K562 (cell line): Measurements from ENCODE around the gene IL23A. TPM values are rescaled to one million over a fixed set of nuclear protein-coding genes. Genes with fewer than 3 reads are reported as not detected.

Experiments used
- CHCHD3 ChIP-seq: fragments of 250-450 bp; sonication (Bioruptor Pico); IDR thresholded peaks from 2 replicates; pipeline ENCODE4 v2.1.2; 2022; ENCODE audit warnings: mild to moderate bottlenecking
- DDX20 ChIP-seq: fragments of 450-650 bp; IDR thresholded peaks from 2 replicates; pipeline ENCODE4 v1.6.1; 2016; ENCODE audit warnings: missing genetic modification characterization, low read depth, mild to moderate bottlenecking, missing compliant biosample characterization, moderate library complexity
- NFIC ChIP-seq: fragments of 450-650 bp; IDR thresholded peaks from 2 replicates; pipeline ENCODE4 v1.6.1; 2017; ENCODE audit warnings: mild to moderate bottlenecking, inconsistent platforms
- POLR2H ChIP-seq: IDR thresholded peaks from 2 replicates; pipeline ENCODE4 v1.6.1; 2016; ENCODE audit warnings: missing genetic modification characterization, low read depth, mild to moderate bottlenecking, control low read depth, missing compliant biosample characterization, moderate library complexity
- TBL1XR1 ChIP-seq, 2 experiments: IDR thresholded peaks; 2 replicates each; pipeline ENCODE4 v1.6.1; 2012; ENCODE audit warnings: improper control_type of control experiment in 2 of 2, low read length in 2 of 2, mild to moderate bottlenecking in 1 of 2
- TEAD4 ChIP-seq, 2 experiments: sonication (generic) in 1 of 2; formaldehyde crosslinking in 1 of 2; IDR thresholded peaks; 2 replicates each; pipeline versions ENCODE4 v1.6.1 to v1.8.0; 2012 to 2022; ENCODE audit warnings: borderline replicate concordance in 1 of 2, inconsistent platforms in 1 of 2, low read length in 1 of 2, mild to moderate bottlenecking in 1 of 2, missing genetic modification reagents in 1 of 2
- ZNF699 ChIP-seq: fragments of 250-450 bp; sonication (Bioruptor Pico); IDR thresholded peaks from 2 replicates; pipeline ENCODE4 v1.8.0; 2021; ENCODE audit warnings: mild to moderate bottlenecking, moderate library complexity; ENCODE audit not compliant: insufficient replicate concordance
- polyA plus RNA-seq, 8 experiments: library from polyadenylated mRNA; depleted of rRNA in 4 of 8; stranded (reverse) in 5 of 8; unstranded in 3 of 8; fragments of >200 nt; fragmentation: Nextera tagmentation in 2 of 8; fragmentation: Illumina TruSeq in 1 of 8; extraction: Ambion mirVana in 2 of 8; extraction: Trizol in 1 of 8; gene quantifications; 2 replicates each; pipeline versions ENCODE4 v1.2.1 to v1.2.3, GENCODE V29; 2011 to 2014; ENCODE audit warnings: inconsistent platforms in 1 of 8, missing spikeins in 1 of 8
- total RNA-seq, 7 experiments: library from RNA; depleted of rRNA in 6 of 7; stranded (reverse); fragments of >200 nt in 6 of 7; fragmentation: Illumina TruSeq in 2 of 7; extraction: Trizol in 2 of 7; gene quantifications; 2 replicates each; pipeline versions ENCODE4 v1.2.1 to v1.2.3, GENCODE V29; 2011 to 2021; ENCODE audit warnings: low replicate concordance in 1 of 7
- TF ChIP-seq, protein P1 (sequence below): sonication (generic); formaldehyde crosslinking; IDR thresholded peaks from 2 replicates; pipeline ENCODE4 v1.8.0; 2022; ENCODE audit warnings: missing genetic modification reagents, mild to moderate bottlenecking, borderline replicate concordance
- TF ChIP-seq, protein P2 (sequence below): fragments of 250-450 bp; sonication (Bioruptor Pico); IDR thresholded peaks from 2 replicates; pipeline ENCODE4 v1.5.0; 2021
- TF ChIP-seq, protein P3 (sequence below): fragments of 250-450 bp; sonication (Bioruptor Pico); IDR thresholded peaks from 2 replicates; pipeline ENCODE4 v1.5.0; 2022; ENCODE audit warnings: mild to moderate bottlenecking
- TF ChIP-seq, protein P4 (sequence below): sonication (generic); formaldehyde crosslinking; IDR thresholded peaks from 2 replicates; pipeline ENCODE4 v1.8.1; 2022; ENCODE audit warnings: missing genetic modification reagents

Gene IL23A
- total and polyA plus RNA-seq, 9 of the 15 experiments (the other 6 are each of a cell fraction or from before 2014, with no cell fraction given): 4.4 to 37.2 (median 9.6) TPM

DNA sequence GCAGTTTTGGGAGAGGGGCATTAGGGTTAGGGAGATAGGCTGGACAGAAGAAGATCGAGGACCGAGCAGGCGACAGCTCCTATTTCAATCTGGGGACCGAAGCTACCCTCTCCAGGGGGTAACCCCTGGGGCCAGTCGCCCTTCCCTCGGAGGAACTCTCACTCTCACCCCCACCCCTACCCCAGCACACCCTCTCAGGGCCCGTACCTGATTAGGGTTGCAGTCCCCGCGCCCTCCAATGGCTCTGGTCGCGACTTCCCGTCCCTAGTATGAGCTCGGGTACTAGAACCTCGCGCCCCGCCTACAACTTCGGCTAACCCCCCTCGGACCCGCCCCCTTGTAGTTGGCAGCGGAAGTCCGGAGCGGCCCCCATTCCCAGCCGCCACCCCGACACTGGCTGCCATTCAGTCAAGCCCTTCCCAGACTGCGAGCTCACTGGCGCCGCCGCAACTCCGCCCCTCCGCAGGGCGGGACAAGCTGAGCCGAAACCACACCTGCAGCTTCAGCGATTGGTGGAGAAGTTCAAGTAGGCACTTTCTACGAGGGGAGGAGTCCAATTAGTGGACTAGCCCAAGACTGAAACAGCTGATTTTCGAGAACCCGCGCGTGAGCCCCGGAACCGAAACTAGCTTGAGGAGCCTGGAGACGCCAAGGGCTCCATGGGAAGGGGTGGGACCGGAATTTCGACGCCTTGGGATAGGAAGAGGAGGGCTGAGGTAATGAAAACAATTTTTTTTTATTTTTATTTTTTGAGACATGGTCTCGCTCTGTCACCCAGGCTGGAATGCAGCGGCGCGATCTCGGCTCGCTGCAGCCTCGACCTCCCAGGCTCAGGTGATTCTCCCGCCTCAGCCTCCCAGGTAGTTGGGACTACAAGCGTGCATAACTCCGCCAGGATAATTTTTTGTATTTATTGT, 21.4 kb downstream of the IL23A start, which contains the start of gene STAT2 (continued):
- TF ChIP-seq, protein P1, sequence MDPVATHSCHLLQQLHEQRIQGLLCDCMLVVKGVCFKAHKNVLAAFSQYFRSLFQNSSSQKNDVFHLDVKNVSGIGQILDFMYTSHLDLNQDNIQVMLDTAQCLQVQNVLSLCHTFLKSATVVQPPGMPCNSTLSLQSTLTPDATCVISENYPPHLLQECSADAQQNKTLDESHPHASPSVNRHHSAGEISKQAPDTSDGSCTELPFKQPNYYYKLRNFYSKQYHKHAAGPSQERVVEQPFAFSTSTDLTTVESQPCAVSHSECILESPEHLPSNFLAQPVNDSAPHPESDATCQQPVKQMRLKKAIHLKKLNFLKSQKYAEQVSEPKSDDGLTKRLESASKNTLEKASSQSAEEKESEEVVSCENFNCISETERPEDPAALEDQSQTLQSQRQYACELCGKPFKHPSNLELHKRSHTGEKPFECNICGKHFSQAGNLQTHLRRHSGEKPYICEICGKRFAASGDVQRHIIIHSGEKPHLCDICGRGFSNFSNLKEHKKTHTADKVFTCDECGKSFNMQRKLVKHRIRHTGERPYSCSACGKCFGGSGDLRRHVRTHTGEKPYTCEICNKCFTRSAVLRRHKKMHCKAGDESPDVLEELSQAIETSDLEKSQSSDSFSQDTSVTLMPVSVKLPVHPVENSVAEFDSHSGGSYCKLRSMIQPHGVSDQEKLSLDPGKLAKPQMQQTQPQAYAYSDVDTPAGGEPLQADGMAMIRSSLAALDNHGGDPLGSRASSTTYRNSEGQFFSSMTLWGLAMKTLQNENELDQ (CRISPR knock-in tag): no peak
- TF ChIP-seq, protein P2, sequence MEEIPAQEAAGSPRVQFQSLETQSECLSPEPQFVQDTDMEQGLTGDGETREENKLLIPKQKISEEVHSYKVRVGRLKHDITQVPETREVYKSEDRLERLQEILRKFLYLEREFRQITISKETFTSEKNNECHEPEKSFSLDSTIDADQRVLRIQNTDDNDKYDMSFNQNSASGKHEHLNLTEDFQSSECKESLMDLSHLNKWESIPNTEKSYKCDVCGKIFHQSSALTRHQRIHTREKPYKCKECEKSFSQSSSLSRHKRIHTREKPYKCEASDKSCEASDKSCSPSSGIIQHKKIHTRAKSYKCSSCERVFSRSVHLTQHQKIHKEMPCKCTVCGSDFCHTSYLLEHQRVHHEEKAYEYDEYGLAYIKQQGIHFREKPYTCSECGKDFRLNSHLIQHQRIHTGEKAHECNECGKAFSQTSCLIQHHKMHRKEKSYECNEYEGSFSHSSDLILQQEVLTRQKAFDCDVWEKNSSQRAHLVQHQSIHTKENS: no peak
- TF ChIP-seq TEAD4 (IDR thresholded peaks at IDR 0.05; ENCODE audit: low read length) (peak; percentile 33), TEAD4 (CRISPR knock-in tag; IDR thresholded peaks at IDR 0.05; ENCODE audit: borderline replicate concordance) (no peak), ZNF699 (CRISPR knock-in tag) (no peak), CHCHD3 (CRISPR knock-in tag) (no peak), TBL1XR1 (IDR thresholded peaks at IDR 0.05; ENCODE audit: low read length in 2 of 2) (peak; percentile 14 to 53; a peak in 3 of 4 replicates), DDX20 (tag) (no peak), POLR2H (tag) (peak; percentile 79), NFIC (no peak)
- TF ChIP-seq, protein P3, sequence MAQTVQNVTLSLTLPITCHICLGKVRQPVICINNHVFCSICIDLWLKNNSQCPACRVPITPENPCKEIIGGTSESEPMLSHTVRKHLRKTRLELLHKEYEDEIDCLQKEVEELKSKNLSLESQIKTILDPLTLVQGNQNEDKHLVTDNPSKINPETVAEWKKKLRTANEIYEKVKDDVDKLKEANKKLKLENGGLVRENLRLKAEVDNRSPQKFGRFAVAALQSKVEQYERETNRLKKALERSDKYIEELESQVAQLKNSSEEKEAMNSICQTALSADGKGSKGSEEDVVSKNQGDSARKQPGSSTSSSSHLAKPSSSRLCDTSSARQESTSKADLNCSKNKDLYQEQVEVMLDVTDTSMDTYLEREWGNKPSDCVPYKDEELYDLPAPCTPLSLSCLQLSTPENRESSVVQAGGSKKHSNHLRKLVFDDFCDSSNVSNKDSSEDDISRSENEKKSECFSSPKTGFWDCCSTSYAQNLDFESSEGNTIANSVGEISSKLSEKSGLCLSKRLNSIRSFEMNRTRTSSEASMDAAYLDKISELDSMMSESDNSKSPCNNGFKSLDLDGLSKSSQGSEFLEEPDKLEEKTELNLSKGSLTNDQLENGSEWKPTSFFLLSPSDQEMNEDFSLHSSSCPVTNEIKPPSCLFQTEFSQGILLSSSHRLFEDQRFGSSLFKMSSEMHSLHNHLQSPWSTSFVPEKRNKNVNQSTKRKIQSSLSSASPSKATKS (CRISPR knock-in tag): no peak
- TF ChIP-seq, protein P4, sequence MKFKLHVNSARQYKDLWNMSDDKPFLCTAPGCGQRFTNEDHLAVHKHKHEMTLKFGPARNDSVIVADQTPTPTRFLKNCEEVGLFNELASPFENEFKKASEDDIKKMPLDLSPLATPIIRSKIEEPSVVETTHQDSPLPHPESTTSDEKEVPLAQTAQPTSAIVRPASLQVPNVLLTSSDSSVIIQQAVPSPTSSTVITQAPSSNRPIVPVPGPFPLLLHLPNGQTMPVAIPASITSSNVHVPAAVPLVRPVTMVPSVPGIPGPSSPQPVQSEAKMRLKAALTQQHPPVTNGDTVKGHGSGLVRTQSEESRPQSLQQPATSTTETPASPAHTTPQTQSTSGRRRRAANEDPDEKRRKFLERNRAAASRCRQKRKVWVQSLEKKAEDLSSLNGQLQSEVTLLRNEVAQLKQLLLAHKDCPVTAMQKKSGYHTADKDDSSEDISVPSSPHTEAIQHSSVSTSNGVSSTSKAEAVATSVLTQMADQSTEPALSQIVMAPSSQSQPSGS (CRISPR knock-in tag): no peak
